DOHH2 (cell line): ENCODE measurements around the gene HDAC6.

Experiments
- CTCF ChIP-seq: fragments of 200-600 bp; sonication (generic); IDR thresholded peaks from one replicate; pipeline ENCODE4 v1.5.1; 2014; ENCODE audit warnings: antibody characterized with exemption, mild to moderate bottlenecking, low read depth, low read length; ENCODE audit not compliant: poor library complexity, severe bottlenecking
- EZH2phosphoT487 ChIP-seq: fragments of 200-600 bp; sonication (generic); IDR thresholded peaks from 2 replicates; pipeline ENCODE4 v1.6.1; 2017; ENCODE audit warnings: borderline replicate concordance, mild to moderate bottlenecking, antibody characterized with exemption, low read length, moderate library complexity, mixed read lengths

GRCh38 chrX:48790477-48790876 lies 11.4 kb upstream of the HDAC6 start:
- TF ChIP-seq CTCF (no peak), EZH2phosphoT487 (no peak)
